ENCODE results near the gene CBLB. TPM values are rescaled to one million over a fixed set of nuclear protein-coding genes. Genes with fewer than 3 reads are reported as not detected.

Gene CBLB
- total RNA-seq, 1 donor from 2014 or later: 5.9 TPM

DNA sequence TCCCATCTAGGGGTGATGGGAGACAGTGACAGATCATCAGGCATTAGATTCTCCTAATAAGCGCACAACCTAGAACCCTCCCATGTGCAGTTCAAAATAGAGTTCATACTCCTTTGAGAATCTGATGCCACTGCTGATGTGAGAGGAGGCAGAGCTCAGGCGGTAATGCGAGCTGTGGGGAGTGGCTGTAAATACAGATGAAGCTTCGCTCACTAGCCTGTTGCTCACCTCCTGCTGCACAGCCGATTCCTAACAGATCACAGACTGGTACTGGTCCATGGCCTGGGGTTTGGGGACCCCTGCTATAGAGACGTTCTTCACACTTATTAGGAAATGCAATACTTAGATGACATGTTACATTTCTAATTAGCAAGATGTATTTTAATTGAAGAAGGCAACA lies 154.4 kb downstream of the CBLB start:
- H3K4me3 ChIP-seq (ENCODE audit: low read depth, low read length): no peak overlapping the region
- TF ChIP-seq, protein P1, sequence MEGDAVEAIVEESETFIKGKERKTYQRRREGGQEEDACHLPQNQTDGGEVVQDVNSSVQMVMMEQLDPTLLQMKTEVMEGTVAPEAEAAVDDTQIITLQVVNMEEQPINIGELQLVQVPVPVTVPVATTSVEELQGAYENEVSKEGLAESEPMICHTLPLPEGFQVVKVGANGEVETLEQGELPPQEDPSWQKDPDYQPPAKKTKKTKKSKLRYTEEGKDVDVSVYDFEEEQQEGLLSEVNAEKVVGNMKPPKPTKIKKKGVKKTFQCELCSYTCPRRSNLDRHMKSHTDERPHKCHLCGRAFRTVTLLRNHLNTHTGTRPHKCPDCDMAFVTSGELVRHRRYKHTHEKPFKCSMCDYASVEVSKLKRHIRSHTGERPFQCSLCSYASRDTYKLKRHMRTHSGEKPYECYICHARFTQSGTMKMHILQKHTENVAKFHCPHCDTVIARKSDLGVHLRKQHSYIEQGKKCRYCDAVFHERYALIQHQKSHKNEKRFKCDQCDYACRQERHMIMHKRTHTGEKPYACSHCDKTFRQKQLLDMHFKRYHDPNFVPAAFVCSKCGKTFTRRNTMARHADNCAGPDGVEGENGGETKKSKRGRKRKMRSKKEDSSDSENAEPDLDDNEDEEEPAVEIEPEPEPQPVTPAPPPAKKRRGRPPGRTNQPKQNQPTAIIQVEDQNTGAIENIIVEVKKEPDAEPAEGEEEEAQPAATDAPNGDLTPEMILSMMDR (conservative IDR thresholded peaks at IDR 0.05; ENCODE audit: low read depth, low read length): no peak
- DNase-seq (ENCODE audit: low read depth): no peak

DNA sequence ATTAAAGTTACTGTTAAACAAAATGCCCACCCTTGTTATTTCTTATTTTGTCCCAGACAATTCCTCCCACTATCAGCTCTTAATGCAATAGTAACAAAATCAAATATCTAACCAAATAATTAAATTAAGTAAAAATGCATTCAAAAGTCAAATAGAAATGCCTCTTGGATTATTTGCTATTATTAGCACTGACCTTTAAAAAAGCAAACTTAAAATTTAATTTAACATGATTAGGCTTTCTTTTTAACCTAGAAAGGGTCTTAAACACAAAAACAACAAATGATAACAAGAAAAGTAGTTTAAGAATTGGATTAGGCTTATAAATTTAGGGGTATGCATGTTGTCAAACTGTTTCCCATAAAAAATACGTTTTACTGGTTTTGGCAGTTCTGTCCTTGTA lies 159.8 kb downstream of the CBLB start:
- TF ChIP-seq, protein P1 (conservative IDR thresholded peaks at IDR 0.05; ENCODE audit: low read depth, low read length): no peak
- no peak overlapping the region for H3K4me3 ChIP-seq (ENCODE audit: low read depth, low read length)
- no peak for DNase-seq (ENCODE audit: low read depth)

DNA sequence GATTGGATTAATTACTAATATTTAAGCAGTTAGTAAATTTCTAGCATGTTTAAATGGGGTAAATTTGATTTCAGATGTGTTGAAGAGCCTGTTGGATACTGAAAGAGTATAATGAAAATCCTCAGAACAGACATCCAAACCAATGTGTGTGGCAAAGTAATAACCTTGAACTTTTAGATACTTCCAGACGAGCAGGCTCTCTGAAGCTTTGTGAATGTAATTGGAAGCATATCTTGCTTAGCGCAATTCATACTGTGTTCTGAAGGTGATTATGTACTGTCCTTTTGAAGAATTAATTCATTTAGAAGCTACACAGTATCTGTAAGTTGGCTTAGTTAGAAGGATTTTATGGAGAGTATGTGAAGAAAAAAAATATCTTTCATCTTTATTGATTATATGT lies 161.8 kb downstream of the CBLB start:
- no peak overlapping the region for H3K4me3 ChIP-seq (ENCODE audit: low read depth, low read length)
- TF ChIP-seq, protein P1 (conservative IDR thresholded peaks at IDR 0.05; ENCODE audit: low read depth, low read length): no peak
- no peak for DNase-seq (ENCODE audit: low read depth)

DNA sequence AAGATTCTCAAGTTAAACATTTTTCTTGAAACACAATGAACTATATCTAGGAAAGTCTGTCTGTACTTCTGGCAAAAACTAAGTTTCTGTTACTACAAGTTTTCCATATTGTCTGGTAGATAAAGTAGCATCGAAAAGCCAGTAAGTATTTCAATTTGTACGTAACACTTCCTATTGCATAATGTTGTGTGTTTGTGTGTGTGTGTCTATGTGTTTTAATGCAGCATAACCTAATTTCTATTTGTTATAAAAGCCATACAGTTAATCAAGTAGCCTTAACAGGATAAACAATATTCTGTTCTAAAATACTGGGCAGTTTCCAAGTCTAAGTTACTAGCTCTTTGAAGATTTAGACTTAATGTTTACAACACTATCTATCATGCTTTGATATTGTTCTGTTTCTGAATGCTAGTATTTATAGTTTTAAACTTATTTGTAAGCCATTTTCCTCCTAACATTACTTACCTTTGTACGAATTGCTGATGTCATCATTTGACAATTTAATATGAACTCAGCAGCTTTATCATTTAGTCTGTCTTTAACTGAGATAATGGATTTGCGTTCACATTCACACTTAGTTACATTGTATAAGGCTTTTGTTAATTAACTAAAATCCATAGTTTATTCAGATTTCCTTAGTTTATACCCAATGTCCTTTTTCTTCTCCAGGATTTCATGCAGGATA lies 163.9 kb downstream of the CBLB start:
- TF ChIP-seq, protein P1 (conservative IDR thresholded peaks at IDR 0.05; ENCODE audit: low read depth, low read length): no peak
- H3K4me3 ChIP-seq (ENCODE audit: low read depth, low read length): no peak overlapping the region
- DNase-seq (ENCODE audit: low read depth): no peak

DNA sequence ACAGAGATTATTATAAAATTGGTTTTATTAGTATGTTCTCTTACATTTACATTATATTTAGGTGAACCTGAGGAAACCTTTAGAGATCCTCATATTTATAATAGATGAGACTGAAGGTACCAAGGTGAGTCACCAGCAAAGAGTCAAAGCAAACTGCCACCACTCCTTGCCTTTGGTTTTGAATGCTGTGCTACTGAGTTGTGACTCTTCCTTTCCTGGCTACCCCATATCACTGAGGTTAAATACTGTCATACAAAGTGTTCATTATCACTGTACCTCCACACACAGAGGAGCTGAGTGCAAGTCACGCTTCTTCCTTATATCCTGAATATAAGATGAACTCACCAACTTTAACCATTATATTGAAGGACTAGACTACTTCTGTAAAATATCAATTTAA lies 168.2 kb downstream of the CBLB start:
- DNase-seq (ENCODE audit: low read depth): no peak
- TF ChIP-seq, protein P1 (conservative IDR thresholded peaks at IDR 0.05; ENCODE audit: low read depth, low read length): no peak
- H3K4me3 ChIP-seq (ENCODE audit: low read depth, low read length): no peak overlapping the region

DNA sequence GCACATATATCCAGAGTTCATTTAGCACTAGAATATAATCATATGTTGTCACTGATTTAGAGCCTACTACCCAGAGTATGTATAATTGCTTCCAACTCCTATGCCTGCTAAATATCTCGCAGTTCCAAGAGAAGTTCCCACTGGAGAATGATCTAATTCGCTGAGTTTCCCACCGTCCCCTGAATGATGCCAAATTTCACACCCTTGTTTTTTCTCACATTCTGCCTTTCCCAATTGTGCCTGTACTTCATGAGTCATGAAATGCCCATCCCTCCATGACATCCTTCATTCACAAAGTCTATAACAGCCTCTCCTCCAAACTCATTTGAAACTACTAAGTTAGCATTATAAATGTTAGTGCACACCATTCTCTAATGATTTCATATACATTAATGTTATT lies 177.2 kb downstream of the CBLB start:
- TF ChIP-seq, protein P1 (conservative IDR thresholded peaks at IDR 0.05; ENCODE audit: low read depth, low read length): no peak
- no peak for DNase-seq (ENCODE audit: low read depth)
- H3K4me3 ChIP-seq (ENCODE audit: low read depth, low read length): no peak overlapping the region

DNA sequence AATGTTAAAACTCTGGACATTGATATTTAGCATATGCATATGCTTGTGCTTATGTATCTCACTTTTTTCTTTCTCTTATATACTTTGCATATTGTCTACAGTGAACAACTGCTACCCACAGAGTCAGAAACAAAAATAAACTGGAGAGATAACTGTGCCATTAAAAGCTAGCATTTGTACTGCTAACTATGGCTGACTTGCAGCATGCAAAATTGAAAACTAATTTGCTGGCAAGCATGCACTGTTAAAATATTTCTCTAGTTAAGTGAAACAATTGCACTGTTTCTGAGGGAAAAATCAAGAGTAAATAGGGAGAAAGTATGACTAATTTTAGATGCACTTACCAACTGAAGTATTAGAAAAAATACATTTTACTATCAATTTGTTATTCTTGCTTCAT lies 177.8 kb downstream of the CBLB start:
- no peak for DNase-seq (ENCODE audit: low read depth)
- H3K4me3 ChIP-seq (ENCODE audit: low read depth, low read length): no peak overlapping the region
- TF ChIP-seq, protein P1 (conservative IDR thresholded peaks at IDR 0.05; ENCODE audit: low read depth, low read length): no peak
